LNCAP (cell line): Measurements from ENCODE around the gene SERINC2.

Experiments
- CTCF ChIP-seq: fragments of 450-650 bp; IDR thresholded peaks from 2 replicates; pipeline ENCODE4 v1.5.1; 2017; ENCODE audit warnings: mild to moderate bottlenecking

SERINC2 gene

GRCh38 chr1:31412732-31413404 lies at the start of gene SERINC2:
Gene SERINC2, plus strand, starts transcription at chr1:31413213. Its CDS starts 53 bp downstream, at chr1:31413266.
- no peak for TF ChIP-seq CTCF

- no peak for TF ChIP-seq CTCF
Observed at GRCh38 chr1:31364561-31365250, 48.3 kb upstream of the SERINC2 start.

- no peak for TF ChIP-seq CTCF
Observed at GRCh38 chr1:31366796-31367195, 46.2 kb upstream of the SERINC2 start.

GRCh38 chr1:31368611-31369107 lies 44.4 kb upstream of the SERINC2 start:
- TF ChIP-seq CTCF: no peak

DNA sequence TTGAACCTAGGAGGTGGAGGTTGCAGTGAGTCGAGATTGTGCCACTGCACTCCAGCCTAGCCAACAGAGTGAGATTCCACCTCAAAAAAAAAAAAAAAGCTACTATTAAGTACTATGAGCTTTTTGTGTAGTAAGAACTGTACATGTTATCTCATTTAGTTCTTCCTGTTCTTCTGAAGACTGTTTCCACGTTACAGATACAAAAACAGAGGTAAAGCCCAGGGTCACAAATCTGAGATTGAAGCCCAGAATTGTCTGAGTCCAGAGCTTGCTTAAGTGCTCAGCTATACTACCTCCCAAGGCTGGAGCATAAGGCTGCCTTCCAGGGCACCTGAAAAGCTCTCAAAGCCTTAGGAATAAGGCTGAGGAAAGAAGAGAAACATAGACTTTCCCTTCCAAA lies 43.0 kb upstream of the SERINC2 start:
- TF ChIP-seq CTCF: no peak

GRCh38 chr1:31370565-31370964 lies 42.4 kb upstream of the SERINC2 start:
- TF ChIP-seq CTCF: no peak

- no peak for TF ChIP-seq CTCF
Observed at GRCh38 chr1:31371121-31371959, 41.7 kb upstream of the SERINC2 start.
